K562 (cell line): ENCODE measurements around the gene DGCR6L. TPM values are rescaled to one million over a fixed set of nuclear protein-coding genes. Genes with fewer than 3 reads are reported as not detected.
A peak's percentile ranks its signal among the peaks of the same experiment; 100 is the strongest.

Experiments
- ATF3 ChIP-seq, 2 experiments: fragments of 450-650 bp in 1 of 2; sonication (generic) in 1 of 2; formaldehyde crosslinking in 1 of 2; IDR thresholded peaks in 1 of 2; conservative IDR thresholded peaks in 1 of 2; 2 replicates each; pipeline versions ENCODE4 v1.6.1 to v1.8.1; 2016 to 2023; ENCODE audit warnings: mild to moderate bottlenecking in 2 of 2, moderate library complexity in 2 of 2, inconsistent platforms in 1 of 2, missing genetic modification reagents in 1 of 2
- BCOR ChIP-seq: fragments of 450-650 bp; IDR thresholded peaks from 2 replicates; pipeline ENCODE4 v1.6.1; 2016
- C11orf30 ChIP-seq: fragments of 450-650 bp; IDR thresholded peaks from 2 replicates; pipeline ENCODE4 v1.6.1; 2016; ENCODE audit warnings: low read depth, mild to moderate bottlenecking
- CAMTA2 ChIP-seq: fragments of 250-450 bp; sonication (Bioruptor Pico); conservative IDR thresholded peaks from 2 replicates; pipeline ENCODE4 v1.5.1; 2022
- CREBBP ChIP-seq: IDR thresholded peaks from one replicate; pipeline ENCODE4 v1.6.1; 2012; ENCODE audit warnings: low read depth, mild to moderate bottlenecking, control low read depth, inconsistent platforms, low read length
- HNRNPLL ChIP-seq: fragments of 200-400 bp; formaldehyde crosslinking; IDR thresholded peaks from 2 replicates; pipeline ENCODE4 v1.6.1; 2017; ENCODE audit warnings: low read length, low read depth, mild to moderate bottlenecking; ENCODE audit not compliant: poor library complexity, severe bottlenecking
- JUND ChIP-seq, 2 experiments: IDR thresholded peaks; 2 replicates in 1 of 2; 3 replicates in 1 of 2; pipeline ENCODE4 v1.6.1; 2011; ENCODE audit warnings: borderline replicate concordance in 2 of 2, low read depth in 2 of 2, low read length in 2 of 2, improper control_type of control experiment in 1 of 2, missing biosample characterization in 1 of 2, missing genetic modification characterization in 1 of 2, missing genetic modification reagents in 1 of 2
- L3MBTL2 ChIP-seq: fragments of 450-650 bp; IDR thresholded peaks from 2 replicates; pipeline ENCODE4 v1.6.1; 2016; ENCODE audit warnings: mild to moderate bottlenecking, moderate library complexity
- SIRT6 ChIP-seq: IDR thresholded peaks from one replicate; pipeline ENCODE4 v1.6.1; 2012; ENCODE audit warnings: low read depth, mild to moderate bottlenecking, control low read depth, inconsistent platforms, low read length, moderate library complexity
- SRSF7 ChIP-seq: fragments of 200-400 bp; formaldehyde crosslinking; optimal IDR thresholded peaks from 2 replicates; pipeline ENCODE3; 2017; ENCODE audit warnings: mild to moderate bottlenecking, low read depth, low read length
- STAG1 ChIP-seq: sonication (generic); formaldehyde crosslinking; IDR thresholded peaks from 2 replicates; pipeline ENCODE4 v1.5.0; 2020; ENCODE audit warnings: missing genetic modification reagents, borderline replicate concordance
- ZNF239 ChIP-seq: fragments of 250-450 bp; sonication (Bioruptor Pico); IDR thresholded peaks from 2 replicates; pipeline ENCODE4 v1.4.0; 2020; ENCODE audit warnings: mild to moderate bottlenecking
- ZNF592 ChIP-seq: fragments of 450-650 bp; IDR thresholded peaks from 2 replicates; pipeline ENCODE4 v1.6.1; 2017; ENCODE audit warnings: antibody characterized with exemption, mild to moderate bottlenecking
- polyA plus RNA-seq, 8 experiments: library from polyadenylated mRNA; depleted of rRNA in 4 of 8; stranded (reverse) in 5 of 8; unstranded in 3 of 8; fragments of >200 nt; fragmentation: Nextera tagmentation in 2 of 8; fragmentation: Illumina TruSeq in 1 of 8; extraction: Ambion mirVana in 2 of 8; extraction: Trizol in 1 of 8; gene quantifications; 2 replicates each; pipeline versions ENCODE4 v1.2.1 to v1.2.3, GENCODE V29; 2011 to 2014; ENCODE audit warnings: inconsistent platforms in 1 of 8, missing spikeins in 1 of 8
- total RNA-seq, 7 experiments: library from RNA; depleted of rRNA in 6 of 7; stranded (reverse); fragments of >200 nt in 6 of 7; fragmentation: Illumina TruSeq in 2 of 7; extraction: Trizol in 2 of 7; gene quantifications; 2 replicates each; pipeline versions ENCODE4 v1.2.1 to v1.2.3, GENCODE V29; 2011 to 2021; ENCODE audit warnings: low replicate concordance in 1 of 7
- TF ChIP-seq, protein P1 (sequence below): fragments of 250-450 bp; sonication (Bioruptor Pico); IDR thresholded peaks from 2 replicates; pipeline ENCODE4 v1.5.0; 2020; ENCODE audit warnings: mild to moderate bottlenecking
- TF ChIP-seq, protein P2 (sequence below): conservative IDR thresholded peaks from 2 replicates; pipeline ENCODE4 v1.6.1; 2011; ENCODE audit warnings: low read depth, mild to moderate bottlenecking, low read length; ENCODE audit not compliant: control insufficient read depth
- TF ChIP-seq, protein P3 (sequence below): fragments of 250-450 bp; sonication (Bioruptor Pico); IDR thresholded peaks from 2 replicates; pipeline ENCODE4 v1.8.0; 2022; ENCODE audit warnings: inconsistent platforms

Gene DGCR6L
- total and polyA plus RNA-seq, 9 of the 15 experiments (the other 6 are each of a cell fraction or from before 2014, with no cell fraction given), result 3.6 to 151 (median 51.0) TPM

DNA sequence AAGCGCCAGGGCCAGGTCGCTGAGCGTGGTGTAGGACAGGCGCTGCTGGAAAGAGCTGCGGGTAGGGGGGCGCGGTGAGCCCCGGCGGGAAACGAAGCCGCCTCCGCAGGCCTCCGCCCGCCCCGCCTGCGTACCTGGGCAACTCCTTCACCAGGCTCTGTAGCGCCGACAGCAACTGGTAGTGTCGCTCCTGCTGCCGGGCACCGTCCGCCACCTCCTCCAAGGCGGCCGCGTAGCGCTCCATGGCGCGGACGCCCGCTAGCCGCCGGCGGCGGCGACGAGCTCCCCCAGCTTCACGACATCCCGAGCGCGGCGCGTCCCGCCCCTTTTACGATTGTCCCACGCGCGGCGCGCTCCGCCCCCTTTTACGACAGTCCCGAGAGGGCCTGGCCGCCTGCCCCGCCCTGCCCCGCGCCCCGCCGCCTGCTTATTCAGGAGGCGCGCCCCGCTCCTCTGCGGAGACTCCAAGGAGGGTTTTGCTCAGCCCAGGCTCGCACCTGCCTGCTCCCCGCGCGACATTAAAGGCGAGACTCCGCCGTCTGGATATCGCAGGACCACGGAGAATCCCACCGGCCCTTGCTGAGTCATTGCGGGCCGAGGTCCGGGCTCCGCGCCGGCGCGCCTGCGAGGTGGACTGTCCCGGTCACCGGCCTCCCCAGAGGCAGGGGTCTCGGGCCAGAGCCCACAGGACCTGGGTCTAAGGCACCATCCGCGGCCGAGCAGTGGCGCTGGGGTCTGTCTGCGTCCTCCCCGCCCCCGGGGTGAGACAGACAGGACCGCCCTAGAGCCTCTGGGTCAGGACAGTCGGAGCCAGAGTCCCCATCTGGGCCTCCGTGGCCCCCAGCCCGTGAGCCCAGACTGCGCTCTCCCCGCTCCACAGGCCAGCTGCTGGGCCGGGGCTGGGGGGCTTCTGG, at the start of gene DGCR6L (continued):
- TF ChIP-seq ZNF592, result no peak
- peak; percentile 89 for TF ChIP-seq L3MBTL2
- TF ChIP-seq ZNF239 (CRISPR knock-in tag), result 0 out of 2 replicates have a peak, but pooled peaks have one; percentile 45
- TF ChIP-seq ATF3 (IDR thresholded peaks at IDR 0.05), result no peak
- TF ChIP-seq ATF3 (CRISPR knock-in tag; conservative IDR thresholded peaks at IDR 0.05), result peak; percentile 83
- TF ChIP-seq STAG1 (CRISPR knock-in tag), result no peak
- peak; percentile 97 for TF ChIP-seq CAMTA2 (CRISPR knock-in tag)
- TF ChIP-seq, protein P1, sequence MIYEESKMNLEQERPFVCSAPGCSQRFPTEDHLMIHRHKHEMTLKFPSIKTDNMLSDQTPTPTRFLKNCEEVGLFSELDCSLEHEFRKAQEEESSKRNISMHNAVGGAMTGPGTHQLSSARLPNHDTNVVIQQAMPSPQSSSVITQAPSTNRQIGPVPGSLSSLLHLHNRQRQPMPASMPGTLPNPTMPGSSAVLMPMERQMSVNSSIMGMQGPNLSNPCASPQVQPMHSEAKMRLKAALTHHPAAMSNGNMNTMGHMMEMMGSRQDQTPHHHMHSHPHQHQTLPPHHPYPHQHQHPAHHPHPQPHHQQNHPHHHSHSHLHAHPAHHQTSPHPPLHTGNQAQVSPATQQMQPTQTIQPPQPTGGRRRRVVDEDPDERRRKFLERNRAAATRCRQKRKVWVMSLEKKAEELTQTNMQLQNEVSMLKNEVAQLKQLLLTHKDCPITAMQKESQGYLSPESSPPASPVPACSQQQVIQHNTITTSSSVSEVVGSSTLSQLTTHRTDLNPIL (CRISPR knock-in tag), result no peak
- no peak for TF ChIP-seq C11orf30
- TF ChIP-seq SRSF7, result no peak
- TF ChIP-seq, protein P2, sequence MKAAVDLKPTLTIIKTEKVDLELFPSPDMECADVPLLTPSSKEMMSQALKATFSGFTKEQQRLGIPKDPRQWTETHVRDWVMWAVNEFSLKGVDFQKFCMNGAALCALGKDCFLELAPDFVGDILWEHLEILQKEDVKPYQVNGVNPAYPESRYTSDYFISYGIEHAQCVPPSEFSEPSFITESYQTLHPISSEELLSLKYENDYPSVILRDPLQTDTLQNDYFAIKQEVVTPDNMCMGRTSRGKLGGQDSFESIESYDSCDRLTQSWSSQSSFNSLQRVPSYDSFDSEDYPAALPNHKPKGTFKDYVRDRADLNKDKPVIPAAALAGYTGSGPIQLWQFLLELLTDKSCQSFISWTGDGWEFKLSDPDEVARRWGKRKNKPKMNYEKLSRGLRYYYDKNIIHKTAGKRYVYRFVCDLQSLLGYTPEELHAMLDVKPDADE, result peak; percentile 85
- no peak for TF ChIP-seq CREBBP
- TF ChIP-seq HNRNPLL, result peak; percentile 73
- no peak for TF ChIP-seq SIRT6
- TF ChIP-seq JUND (IDR thresholded peaks at IDR 0.05; ENCODE audit: borderline replicate concordance, low read depth, low read length), result peak; percentile 16
- TF ChIP-seq JUND (tag; IDR thresholded peaks at IDR 0.05; ENCODE audit: borderline replicate concordance, low read depth, low read length), result peak; percentile 34; the same call in 1 of the 3 replicates
- TF ChIP-seq BCOR, result peak; percentile 79
- TF ChIP-seq, protein P3, sequence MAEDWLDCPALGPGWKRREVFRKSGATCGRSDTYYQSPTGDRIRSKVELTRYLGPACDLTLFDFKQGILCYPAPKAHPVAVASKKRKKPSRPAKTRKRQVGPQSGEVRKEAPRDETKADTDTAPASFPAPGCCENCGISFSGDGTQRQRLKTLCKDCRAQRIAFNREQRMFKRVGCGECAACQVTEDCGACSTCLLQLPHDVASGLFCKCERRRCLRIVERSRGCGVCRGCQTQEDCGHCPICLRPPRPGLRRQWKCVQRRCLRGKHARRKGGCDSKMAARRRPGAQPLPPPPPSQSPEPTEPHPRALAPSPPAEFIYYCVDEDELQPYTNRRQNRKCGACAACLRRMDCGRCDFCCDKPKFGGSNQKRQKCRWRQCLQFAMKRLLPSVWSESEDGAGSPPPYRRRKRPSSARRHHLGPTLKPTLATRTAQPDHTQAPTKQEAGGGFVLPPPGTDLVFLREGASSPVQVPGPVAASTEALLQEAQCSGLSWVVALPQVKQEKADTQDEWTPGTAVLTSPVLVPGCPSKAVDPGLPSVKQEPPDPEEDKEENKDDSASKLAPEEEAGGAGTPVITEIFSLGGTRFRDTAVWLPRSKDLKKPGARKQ, result no peak
